A673 (cell line): ENCODE results near the gene CPPED1.

Source experiments
- CTCF ChIP-seq: fragments of 300-800, 200-600 bp; sonication (generic); conservative IDR thresholded peaks from 2 replicates; pipeline ENCODE4 v1.5.1; 2017; ENCODE audit warnings: low read depth, mild to moderate bottlenecking, antibody characterized with exemption, low read length, moderate library complexity, mixed read lengths
- EZH2 ChIP-seq: fragments of 200-600 bp; sonication (generic); IDR thresholded peaks from 2 replicates; pipeline ENCODE4 v1.6.1; 2017; ENCODE audit warnings: borderline replicate concordance, low read depth, mild to moderate bottlenecking, mixed read lengths, antibody characterized with exemption, low read length; ENCODE audit not compliant: poor library complexity, severe bottlenecking

DNA sequence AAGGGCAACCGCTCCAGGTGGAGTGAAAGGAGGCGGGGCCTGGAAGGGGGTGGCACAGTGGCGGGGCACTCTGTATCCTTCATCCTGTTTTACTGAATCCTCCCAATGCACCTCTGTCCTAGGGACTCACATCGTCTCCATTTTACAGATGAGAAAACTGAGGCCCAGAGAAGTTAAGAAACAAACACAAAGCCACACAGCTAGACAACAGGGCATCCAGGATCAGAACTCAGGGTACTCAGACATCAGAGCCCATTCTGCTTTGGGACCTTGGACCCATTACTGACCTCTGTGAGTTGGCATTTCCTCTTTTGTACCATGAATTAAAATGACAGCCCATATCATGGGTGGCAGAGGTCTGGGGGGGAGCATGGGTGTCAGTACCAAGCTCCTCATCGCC is 129.2 kb downstream of the CPPED1 start:
- TF ChIP-seq CTCF (no peak), EZH2 (no peak)
